ENCODE data around the gene ABHD4.

DNA sequence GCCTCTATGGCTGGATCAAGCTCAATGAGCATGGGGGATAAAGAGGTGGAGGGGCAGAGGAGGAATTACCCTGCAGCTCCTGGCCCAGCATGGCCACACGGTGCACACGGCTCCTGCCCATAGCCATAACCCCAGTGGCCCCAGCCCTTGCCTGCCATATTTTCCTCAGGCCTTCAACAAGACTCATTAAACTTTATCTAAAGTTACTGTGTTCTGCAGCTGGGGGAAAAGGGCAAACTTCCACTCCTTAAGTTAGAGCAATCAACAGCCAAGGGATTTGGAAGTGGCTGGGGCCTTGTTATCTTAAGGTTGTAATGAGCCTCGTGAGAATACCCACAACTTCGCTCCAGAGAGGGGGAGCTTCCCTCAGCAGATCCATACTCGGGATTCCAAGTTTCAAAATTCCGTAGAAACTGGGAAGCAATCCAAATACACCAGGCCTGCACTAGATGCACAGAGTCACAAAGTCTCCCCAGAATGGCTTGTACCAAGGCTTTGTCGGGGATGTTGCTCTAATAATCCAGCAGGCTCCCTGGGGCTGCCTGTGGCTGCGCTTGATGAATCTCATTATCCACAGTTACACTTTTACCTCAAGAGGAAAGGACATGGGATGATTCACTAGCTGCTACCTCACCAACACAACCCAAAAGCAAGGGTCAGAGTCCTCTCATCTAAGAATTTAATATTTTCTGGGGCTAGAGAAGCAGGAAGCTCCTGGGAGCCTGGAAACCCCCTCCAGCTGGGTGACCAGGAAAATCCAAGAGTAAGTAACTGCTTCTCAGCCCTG lies 59.0 kb downstream of the ABHD4 start:
- no peak for TF ChIP-seq CTCF (IDR thresholded peaks at IDR 0.05)
- no peak for TF ChIP-seq EZH2 (IDR thresholded peaks at IDR 0.05; ENCODE audit: borderline replicate concordance, insufficient read depth, low read depth, low read length, poor library complexity, severe bottlenecking)

All from B cell (primary cell).